Measurements from ENCODE around the gene SPATA33.

SPATA33 gene

DNA sequence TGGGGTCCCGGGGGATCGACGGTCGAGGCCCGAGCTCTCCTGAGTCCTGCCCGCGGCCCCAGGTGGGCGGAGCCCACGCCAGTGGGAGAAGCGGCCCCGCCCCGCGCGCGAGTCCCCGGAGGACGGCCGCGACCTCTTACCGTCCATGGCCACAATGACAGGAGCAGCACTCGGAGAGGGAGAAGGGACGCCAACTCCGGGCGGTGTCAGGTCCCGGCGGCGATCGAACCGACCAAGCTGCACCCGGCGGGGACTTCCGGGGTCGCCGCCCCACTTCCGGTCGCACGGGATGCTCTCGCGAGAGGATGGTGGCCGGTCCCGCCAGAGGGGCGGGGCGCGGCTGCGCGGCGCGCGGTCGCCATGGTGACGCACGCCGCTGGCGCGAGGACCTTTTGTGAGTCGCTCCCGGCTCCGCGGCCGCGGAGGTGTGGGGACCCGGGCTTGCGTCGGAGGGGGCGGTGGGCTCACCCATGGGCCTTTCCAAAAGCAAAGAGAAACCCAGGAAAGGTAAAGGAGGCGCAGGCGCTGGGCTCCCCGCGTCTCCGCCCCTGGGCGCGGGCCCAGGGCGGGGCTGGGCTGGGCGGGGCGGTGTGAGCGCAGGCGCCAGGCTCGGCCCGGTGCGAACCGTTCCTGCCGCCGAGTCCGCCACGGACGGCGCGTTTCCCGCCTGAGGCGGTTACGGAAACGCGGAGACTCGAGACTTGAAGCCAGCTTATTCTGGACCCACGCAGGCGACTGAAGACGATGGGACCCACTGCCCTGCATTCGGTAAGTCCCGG is at the start of gene SPATA33, which contains the start of gene CHMP1A:
SPATA33 (plus strand) TSS at position 395 of the 779 bp plus-strand sequence; CDS start at position 471, 76 bp downstream.
CHMP1A (minus strand) TSS at position 267 of the 779 bp plus-strand sequence; CDS start at position 147, 120 bp downstream.
- DNase-seq, result peak; percentile 65

DNA sequence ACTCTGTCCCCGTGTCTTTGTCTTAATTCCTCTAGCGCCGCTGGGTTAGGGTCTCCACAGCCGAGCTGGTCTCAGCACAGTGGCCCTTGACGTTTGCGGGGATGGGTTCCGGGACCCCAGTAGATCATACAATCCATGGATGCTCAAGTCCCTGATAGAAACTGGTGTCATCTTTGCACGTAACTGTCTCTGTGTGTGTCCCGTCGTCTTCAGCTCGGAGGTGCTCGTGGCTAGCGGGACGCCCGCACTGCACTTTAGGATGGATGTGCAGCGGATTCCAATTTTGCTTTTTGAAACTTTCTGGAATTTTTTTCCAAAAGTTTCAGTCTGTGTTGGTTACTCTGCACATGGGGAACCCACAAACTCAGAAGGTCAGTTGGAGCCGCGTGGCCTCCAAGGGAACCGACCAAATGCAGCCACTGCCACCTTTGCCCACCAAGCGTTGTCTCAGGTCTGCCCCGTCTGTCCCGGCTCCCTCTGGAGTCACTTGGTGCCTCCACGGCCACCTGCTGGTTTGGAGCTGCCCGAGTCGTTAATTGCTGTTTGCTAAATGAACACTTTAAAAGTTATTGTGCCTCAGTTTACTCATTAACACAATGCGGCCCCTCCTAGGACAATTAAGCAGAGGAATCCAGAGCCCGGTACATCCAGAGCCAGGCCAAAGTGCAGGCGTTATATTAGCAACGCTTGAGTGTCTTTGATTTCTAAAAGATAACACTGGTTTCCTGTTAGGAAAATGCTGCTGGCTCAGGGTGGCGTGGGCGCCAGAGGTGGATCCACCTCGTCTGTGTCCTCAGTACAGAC is 49.5 kb upstream of the SPATA33 start:
- no peak for DNase-seq

DNA sequence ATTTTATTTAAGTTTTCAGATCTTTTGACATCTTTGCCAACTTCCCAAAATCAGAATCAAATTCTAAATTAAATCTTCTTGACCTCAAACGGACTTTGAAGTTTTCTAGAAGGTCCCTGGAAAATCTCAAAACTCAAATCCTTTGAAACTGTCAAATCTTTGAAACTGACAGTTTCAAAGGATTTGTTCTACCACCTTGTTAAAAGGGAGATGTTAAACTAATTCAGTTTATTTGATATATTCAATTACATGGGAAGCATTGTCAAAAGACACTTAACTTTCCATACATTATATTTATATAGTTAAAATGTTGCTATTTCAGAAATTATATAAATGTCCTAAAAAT is 47.6 kb upstream of the SPATA33 start:
- DNase-seq, result no peak

DNA sequence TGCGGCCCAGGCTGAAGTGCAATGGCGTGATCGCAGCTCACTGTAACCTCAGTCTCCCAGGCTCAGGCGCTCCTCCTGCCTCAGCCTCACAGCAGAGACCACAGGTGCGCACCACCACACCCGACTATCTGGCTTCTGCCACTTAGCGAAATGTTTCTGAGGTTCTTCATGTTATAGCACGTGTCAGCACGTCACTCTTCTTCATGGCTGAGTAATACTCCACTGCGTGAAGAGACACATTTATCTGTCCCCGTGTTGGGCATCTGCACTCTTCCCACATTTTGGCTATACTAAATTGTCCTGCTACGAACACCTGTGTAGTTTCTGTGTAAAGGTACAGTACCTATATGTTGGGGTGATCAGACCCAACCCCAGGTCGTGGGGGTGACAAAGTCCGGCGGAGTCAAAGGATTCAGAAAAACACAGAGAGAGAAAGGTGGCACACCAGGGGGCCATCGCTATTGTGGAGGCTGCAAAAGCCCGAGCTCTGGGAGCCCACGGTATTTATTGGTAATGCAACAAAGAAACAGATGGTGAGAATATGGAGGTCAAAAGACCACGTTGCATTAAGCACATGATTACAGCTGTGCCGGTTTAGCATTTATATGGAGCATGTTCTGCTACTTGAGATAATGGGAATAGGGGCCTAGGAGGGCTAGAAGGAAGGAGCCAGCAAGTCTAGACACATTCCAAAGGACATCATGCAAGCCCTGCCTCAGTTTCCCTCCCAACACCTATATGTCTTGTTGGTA is 45.0 kb upstream of the SPATA33 start:
- no peak for DNase-seq

DNA sequence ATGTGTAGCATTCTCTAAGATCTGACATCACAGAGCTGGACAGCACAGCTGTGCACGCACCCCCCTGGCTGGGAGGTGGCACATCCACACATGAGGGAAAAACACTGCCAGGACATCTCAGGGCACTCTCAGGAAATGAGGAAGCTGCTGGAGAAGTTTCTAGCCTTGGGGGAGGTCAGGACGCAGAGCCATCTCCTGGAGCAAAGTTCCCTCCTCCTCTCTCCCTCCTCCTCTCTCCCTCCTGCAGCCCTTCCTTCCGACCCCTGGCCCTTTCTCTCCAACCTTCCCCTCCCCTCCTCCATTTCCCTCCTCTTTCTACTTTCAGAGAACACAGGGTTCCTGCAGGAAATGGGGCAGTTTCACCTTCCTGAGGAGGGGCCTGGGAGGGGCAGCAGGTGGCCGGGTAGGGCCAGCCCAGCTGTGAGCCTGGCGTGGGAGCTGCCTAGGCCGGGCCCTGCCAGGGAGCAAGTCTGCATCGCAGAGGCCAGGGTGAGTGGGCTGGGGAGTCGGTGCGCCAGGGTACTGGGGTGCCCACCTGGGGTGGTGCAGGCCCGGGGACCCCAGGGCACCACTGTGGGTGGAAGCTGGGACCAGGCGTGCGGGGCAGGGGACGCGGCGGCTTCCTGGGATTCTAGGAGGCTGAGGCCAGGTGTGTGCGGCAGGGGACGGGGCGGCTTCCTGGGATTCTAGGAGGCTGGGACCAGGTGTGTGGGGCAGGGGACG is 44.2 kb upstream of the SPATA33 start, which contains the start of gene DPEP1:
DPEP1 (plus strand) TSS at position 412 of the 723 bp plus-strand sequence. CDS start 16,769 bp downstream, outside the sequence.
- no peak for DNase-seq

DNA sequence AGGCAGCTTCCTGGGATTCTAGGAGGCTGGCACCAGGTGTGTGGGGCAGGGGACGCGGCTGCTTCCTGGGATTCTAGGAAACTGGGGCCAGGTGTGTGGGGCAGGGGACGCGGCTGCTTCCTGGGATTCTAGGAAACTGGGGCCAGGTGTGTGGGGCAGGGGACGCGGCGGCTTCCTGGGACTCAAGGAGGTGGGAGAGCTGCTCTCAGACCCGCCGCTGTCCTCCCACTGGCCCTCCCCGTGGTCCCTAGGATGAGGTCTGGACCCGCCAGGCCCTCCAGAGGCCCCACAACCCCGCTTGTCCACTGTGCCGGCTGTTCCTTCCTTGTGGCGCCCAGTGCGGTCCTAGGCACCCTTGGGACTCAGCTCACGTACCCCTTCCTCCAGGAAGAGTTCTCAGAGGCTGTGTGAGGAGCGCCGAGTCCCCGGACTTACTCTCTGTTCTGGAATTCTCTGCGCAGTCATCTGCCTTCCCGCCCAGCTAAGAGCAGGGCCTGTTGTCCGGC is 43.6 kb upstream of the SPATA33 start:
- no peak for DNase-seq

DNA sequence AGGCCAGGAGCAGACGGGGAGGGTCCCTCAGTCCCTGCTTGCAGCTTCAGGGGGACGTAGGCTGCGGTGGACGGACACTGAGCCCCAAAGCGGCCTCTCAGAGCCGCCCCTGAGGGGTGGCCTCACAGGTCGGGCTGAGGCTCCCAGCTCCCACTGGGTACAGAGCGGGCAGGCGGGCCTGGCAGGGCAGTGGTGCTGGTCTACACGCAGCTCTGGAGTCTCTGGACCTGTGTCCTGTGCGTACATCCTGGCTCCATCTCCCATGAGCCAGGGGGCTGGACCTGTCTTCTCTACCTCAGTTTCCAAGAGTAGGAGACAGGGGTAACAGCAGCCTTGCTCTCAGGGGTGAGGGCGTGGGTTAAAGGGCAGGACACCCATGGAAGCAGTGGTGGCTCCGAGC is 42.5 kb upstream of the SPATA33 start:
- DNase-seq, result no peak

DNA sequence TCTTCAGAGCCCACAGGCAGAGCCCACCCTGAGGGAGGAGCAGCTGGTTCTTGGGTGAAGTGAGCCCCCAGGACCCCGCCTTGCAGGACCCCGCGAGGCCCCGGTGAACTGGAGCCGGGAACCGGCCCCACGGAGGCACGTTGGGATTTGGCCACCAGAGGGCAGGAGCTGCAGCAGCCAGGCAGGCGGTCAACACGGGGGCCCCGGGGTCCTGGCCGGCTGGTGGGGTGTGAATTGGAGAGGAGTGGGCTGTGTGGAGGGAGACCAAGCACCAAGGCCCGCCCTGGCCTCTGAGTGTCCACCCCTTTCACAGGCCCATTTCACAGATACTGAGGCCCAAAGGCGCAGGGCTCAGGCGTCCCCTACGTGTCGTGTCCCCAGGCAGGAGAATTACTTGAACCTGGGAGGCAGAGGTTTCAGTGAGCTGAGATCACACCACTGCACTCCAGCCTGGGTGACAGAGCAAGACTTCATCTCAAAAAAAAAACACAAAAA is 42.0 kb upstream of the SPATA33 start:
- DNase-seq, result no peak

DNA sequence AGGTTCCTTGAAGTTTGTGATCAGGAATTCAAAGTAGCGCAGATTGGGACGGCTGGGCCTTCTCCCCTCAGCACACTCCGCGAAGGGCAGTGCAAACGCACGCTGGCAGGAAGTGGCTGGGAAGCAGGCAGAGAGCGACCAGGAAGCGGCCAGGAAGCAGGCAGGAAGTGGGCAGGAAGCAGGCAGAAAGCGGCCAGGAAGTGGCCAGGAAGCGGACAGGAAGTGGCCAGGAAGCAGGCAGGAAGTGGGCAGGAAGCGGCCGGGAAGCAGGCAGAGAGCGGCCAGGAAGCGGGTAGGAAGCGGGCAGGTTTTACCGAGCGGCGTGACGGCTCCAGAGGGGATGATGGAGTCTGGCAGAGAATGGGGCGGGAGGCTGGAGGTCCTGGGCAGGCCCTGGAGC is 41.0 kb upstream of the SPATA33 start:
- no peak for DNase-seq

DNA sequence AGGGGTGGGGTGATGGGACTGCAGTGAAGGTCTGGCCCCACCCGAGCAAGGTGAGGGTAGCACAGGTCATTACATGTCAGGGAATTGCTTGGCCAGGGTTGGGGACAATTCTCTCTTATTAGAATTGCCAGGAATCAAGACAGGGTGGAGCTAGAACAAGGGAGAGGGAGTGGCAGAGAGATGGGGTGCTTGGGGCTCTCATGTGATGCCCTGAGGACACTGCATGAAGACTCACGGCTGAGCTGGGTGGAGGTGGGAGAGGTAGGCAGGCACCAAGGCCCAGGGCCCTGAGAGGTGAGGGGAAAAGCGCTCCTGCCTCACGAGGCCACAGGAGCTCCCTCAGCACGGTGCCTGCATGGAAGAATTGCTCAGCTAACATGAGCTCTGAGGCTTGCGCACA is 40.6 kb upstream of the SPATA33 start:
- DNase-seq, result no peak

DNA sequence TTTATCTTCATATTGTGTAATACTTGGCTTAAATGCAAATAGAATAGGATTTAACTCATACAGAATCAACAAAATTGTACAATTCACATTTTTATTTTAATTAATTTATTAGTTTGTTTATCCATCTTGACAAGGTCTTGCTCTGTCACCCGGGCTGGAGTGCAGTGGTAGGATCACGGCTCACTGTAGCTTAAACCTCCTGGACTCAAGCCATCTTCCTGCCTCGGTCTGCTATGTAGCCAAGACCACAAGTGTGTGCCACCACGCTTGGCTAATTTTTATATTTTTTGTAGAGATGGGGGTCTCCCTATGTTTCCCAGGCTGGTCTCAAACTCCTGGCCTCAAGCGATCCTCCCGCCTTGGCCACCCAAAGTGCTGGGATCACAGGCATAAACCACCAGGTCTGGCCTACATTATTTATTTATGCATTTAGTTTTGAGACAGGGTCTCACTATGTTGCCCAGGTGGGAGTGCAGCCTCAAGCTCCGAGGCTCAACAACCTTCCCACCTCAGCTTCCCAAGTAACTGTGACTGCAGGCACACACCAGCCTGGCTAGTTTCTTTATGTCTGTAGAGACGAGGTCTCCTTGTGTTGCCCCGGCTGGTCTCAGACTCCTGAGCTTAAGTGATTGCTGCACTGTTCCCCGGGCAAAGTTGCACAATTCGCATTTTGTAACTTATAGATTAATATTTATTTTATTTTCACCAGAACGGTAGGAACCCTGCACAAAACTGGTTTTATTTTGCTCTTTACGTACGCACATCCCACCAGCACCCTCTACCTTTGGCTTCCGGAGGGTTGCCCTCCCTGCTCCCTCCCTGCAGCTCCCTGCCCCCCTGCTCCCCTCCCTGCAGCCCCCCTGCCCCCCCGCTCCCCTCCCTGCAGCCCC is 39.3 kb upstream of the SPATA33 start:
- no peak for DNase-seq

DNA sequence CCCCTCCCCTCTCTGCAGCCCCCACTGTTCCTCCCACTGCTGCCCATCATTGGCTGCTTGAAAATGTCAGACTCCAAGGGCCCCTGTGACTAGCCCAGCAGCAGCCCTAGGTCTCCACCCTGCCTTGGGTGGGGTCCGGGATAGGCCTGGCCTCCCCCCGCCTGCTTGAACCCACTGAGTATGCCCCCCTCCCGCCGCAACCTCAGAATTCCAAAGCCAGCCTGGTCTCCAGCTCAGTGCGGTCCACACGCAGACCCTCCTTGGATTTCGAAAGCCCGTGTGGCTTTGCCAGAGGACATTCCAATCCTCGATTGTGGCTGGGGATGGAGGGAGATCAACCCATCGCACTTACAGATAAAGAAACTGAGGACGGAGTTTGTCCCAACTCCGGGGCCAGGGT is 37.8 kb upstream of the SPATA33 start:
- DNase-seq, result no peak

DNA sequence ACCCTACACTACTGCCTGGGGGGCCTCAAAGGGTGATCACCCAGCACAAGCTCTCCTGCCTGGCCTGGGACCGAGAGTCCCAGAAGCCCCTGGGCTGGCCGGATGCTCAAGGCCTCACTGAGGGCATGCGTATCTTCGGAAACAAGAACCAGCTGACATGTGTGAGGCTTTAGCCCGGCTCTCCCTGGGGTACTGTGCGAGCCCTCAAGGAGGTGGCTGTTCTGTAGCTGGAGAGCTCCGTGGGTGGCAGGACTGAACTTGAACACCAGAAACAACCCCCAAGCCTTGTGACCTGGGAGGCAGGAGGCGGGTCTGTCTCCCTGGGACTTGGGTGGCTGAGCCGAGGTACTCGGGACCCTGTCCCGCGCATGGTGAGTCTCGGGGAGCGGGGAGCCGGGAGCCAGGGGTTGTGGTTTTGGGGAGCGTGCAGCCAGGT is 37.2 kb upstream of the SPATA33 start:
- no peak for DNase-seq

DNA sequence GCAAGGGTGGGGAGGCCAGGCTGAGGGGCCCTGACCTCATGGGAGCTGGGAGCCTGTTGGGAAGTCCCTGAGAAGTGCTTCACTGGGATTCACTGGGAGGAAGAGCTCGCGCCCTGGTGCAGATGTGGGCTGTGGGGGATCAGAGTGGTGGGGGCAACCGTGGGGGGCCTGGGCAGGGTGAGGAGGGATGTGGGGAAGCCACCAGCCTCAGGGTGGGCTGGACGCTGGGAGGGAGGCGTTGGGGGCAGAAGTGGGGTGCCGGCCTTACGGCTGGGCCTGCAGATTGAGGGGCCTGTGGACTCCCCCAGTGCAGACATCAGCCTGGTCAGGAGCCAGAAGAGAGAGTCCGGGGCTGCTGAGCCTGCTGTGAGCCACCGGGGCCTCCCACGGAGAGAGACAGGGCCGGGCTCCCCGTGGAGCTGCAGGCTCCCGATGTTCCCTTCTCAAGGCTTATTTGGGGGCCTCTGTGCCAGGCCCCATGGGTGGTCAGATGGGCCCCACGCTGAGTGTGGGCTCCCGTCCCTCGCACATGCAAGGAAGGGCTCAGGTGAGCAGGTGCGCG is 36.4 kb upstream of the SPATA33 start:
- no peak for DNase-seq

DNA sequence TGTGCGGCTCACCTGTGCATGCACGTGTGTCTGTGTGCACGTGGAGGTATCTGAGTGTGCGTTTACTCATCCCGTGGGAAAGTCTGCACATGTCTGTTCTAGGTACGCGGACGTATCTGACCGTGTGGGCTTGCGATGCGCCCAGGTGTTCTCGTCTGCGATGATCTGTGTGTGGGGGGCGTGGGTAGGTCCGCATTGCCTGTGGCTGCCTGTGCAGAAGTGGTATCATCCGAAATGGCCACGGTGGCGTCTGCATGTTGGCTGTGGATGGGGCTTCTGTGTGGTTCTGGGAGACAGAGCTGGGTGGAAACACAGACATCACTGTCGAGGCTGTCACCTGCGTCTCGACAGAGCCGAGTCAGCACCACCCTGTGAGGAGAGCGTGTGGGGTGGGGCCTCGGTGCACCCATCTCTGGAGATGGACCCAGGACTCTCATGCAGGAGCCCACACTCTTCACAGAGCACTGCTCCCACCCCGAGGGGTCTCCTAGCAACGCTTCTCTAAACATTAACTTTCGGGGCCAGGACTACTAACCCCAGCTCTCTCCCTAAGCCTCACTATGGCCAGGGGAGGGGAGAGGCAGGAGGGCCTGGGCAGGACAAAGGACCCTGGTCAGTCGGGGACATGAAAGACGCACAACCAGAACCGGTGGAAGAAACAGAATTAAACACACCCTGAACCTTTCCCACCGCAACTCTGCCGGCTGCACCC is 35.8 kb upstream of the SPATA33 start:
- DNase-seq, result no peak

DNA sequence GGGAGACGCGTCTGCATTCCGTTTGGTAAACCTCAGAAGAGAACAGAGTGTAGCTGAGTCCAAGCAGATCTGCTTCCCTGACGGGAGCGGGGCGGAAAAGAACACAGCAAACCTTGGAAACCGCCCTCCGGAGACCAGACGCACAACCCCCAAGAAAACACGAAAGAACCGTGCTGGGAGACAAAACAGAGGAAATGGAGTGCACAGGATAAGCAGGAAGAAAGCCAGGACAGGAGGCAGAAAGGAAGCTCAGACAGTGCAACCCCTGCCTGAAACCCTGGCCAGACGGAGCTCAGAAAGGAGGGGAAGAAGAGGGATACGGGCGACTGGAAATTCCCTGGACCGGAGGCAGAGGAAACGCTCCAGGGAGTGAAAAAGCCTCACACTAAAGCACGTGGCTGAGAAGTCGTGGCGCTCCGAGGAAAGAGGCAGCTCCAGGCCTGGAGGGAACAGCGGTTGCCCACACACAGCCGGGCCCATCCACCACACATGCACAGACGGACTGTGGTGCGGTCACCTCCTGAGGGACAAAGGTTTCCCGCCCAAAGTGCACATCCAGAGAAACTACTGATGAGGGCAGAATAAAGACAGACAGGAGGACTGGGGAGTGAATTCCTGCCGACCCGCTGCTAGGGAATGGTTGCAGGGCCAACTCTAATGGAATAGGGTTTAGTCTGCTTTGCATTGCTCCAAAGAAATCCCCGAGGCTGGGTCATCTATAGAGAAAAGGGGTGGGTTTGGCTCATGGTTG is 34.0 kb upstream of the SPATA33 start:
- no peak for DNase-seq

DNA sequence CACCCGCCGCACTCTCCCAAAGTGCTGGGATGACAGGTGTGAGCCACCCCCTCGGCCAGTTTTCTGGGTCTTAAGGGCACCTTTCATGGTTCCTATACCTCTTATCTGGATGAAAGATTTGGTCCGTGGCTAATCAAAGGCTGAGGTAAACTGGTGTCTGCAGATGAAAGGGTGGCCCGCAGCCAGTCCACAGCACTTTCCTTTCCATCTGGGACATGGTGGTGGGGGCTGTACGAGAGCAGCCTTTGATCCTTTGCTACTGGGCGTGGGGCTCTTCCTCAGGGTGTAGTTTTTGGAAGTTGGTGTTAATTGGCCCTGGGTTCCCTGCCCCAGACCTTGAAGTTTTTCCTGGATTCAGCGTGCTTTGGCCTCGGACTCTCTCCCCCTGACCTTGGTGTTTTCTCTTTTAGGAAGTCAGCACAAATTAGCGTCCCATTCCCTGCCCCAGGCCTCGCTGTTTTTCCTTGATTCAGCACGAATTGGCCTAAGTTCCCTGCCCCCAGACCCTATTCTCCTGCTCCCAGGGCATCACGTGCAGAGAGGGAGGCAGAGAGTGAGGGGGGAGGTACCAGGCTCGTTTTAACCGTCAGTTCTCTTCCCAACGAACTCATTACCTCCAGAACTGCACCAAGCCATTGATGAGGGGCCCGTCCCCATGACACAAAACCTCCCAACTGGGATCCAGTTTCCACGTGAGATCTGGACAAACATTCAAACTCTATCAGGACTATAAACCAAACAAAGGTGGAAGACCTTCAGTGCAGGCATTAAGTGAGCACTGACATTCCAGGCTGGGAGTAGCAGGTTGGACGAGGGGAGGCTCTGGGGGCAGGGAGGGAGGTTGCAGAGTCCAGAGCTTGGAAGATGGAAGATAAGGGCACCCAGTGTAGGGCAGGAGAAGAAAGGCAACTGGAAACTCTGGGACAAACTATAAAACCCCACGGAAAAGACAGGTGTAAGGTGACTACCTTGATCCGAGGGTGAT is 32.6 kb upstream of the SPATA33 start:
- DNase-seq, result no peak

Data from NCI-H1105 treated with DMSO at 0.1 percent for 48 hours (cell line).